Fibroblast of skin of right quadriceps (primary cell): ENCODE data around the gene ARPC2.
"Not testable (repeated sequence)": the region's sequence is repeated elsewhere in the genome, so short reads cannot be mapped to it uniquely, and the experiment has no call there.

Experiments
- DNase-seq: peaks from one replicate; pipeline ENCODE4 v3.0.0-alpha.2; 2013

ARPC2 gene

DNA sequence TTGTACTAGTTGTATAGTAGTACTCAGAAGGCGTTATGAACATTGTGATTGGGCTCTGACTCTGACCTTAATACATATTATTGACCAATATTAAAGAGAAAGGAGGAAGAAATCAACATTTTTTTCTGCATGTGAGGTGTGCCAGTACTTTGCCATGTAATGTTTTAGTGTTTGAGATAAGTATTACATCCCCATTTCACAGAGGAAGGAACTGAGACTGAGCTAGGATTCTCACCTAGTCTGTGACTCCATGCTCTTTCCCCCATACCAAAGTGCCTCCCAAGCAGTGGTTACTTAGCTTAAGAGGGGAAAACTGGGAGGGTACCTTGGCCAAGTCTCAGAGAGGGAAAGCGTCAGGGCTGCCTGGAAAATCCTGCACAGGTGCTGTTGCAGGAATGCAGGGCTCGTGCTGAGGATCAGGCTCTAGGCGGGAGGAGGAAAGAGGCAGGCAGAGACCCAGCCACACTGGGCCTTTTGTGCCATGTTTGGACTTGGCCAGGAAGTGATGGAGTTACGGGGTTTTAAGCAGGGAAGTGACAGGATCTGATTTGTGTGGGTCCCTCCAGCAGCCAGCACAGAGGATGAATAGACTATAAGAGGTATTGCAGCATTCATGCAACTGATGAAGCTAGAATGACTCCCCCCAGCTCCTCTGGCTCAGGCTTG lies 55.0 kb downstream of the ARPC2 start:
- no peak for DNase-seq

DNA sequence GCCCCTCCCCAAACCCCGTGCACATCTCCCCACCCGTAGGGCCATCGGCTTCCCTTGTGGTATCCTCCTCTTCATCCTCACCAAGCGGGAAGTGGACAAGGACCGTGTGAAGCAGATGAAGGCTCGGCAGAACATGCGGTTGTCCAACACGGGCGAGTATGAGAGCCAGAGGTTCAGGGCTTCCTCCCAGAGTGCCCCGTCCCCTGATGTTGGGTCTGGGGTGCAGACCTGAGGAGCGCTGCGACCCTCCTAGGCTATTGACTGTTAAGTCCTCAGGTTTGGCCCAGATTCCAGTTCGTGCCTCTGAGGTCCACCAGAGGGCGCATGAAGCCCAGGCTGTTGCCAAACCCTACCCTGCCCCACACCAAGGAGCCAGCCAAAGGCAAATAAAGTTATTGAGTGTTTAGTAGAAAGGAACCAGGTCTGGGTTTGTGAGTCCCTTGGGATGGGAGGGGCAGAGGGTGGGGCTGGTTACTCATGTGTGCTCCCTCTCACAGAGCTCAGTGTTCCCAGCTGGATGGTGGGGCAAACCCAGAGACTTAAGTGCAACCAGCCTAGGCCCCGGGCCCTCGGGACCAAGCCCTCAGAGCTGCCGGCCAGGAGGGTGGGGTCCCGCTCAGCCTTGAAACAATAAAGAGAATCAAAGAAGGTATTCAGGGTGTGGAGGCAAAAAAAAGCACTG lies 55.7 kb downstream of the ARPC2 start:
- DNase-seq = peak; percentile 88

DNA sequence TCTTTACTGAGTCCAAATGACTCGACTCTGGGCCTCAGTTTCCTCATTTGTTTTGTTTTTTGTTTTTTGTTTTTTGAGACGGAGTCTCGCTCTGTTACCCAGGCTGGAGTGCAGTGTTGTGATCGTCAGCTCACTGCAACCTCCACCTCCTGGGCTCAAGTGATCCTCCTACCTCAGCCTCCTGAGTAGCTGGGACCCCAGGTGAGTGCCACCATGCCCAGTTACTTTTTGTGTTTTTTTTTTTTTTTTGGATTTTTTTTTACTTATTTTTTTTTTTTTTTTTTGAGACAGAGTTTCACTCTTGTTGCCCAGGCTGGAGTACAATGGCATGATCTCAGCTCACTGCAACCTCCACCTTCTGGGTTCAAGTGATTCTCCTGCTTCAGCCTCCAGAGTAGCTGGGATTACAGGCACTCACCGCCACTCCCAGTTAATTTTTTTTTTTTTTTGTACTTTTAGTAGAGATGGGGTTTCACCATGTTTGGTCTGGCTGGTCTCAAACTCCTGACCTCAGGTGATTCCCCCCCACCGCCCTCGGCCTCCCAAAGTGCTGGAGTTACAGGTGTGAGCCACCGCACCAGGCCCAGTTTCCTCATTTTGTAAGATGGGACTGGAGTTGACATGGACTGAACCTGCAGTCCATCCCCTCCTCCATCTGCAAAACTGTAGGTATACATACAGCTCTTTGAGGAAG lies 56.4 kb downstream of the ARPC2 start:
- DNase-seq = not testable (repeated sequence)

DNA sequence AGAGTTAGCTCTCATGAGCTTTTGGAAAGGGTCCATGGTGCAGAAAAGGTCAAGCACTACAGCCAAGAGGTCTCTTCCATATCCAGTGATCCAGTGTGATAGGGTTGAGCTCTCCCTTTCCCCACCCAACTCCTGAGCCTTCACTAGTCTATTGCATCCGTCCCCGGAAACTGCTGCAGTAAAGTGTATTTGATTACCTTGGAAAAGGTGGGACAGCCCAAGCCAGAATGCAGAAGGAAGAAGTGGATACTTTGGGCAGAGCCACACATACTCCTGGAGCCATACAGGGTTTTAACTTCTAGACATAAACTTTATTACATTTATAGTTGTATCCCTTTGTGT lies 56.9 kb downstream of the ARPC2 start:
- no peak for DNase-seq

DNA sequence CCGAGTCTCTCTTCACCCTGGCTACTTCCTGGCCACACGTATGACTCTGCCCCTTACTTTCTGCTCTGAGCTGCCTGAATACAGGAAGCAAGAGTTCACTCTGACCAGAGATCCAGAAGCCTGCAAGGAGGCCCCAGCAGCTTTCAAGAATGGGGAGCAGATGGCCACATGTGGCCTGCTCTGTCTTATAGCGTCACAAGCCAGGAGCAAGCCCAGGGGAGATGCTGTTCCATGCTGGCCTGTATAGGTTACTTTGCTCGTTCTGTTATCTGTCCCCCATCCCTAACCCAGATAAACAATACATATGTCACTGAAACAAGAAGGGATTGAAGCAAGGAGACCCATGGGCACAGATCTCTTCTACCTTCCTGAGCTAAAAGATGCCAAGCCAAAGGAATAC lies 57.6 kb downstream of the ARPC2 start:
- no peak for DNase-seq

DNA sequence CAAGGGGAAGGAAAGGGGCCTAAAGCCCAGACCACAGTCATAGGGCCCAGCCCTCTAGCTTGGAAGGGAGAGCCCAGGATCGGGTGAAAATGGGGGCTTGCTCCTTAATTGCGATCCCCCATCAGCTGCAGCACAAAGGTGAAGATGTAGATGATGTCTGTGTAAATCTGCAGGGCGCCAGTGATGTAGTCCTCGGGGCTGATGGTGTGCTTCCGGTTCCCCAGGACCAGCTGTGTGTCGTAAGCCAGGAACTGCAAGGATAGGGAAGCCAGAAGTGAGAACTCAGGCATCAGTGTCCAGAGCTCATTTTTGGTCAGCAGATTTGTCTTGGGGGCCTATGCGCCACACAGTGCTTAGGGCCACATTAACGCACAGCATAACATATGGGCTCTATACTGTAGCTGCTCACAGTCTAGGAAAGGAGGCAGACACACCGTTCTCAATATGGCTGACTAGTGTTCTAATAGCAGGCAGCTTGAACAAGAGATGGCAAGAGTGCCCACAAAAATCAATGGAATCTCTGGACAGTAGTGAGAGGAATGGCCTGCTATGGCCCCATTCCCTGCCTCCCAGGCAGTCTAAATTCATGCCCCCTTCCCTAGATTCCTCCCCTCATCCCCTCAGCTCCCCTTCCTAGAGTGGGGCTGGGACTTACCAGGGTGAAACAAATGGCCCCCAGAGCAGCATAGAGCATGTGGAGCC lies 58.5 kb downstream of the ARPC2 start:
- DNase-seq = no peak

DNA sequence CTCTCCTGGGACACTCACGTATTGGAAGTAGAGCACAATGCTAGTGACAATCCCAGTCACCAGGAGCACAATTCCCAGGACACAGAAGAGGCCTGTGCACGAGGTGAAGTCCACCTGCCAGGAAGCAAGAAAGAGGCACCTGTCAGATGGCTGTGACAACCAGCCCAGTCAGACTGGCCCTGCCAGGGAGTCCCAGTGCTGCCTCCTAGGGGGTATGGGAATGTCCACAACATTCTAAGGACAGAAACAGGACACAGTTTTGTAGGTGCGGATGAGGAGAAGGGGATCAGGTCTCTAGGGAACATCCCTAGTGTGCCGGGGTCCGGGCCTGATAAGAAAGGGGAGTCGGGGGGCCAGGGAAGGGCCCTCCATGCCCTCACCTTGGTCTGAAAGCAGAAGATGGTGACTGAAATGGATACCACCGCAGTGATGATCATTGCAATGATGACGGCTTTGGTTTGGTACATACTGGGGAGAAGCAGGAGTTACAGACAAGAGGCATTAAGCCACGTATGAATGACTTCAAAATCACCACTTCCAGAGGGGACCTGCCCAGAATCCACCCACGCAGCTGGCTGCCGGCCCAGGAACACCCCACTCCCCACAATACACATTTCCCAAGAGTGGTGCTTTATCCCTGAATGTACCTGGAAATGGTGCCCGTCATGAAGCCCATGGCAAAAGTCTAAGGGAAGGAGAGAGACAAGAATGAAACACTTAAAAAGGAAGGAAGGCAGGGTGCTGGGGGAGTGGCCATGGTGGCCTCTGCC lies 60.2 kb downstream of the ARPC2 start:
- no peak for DNase-seq

DNA sequence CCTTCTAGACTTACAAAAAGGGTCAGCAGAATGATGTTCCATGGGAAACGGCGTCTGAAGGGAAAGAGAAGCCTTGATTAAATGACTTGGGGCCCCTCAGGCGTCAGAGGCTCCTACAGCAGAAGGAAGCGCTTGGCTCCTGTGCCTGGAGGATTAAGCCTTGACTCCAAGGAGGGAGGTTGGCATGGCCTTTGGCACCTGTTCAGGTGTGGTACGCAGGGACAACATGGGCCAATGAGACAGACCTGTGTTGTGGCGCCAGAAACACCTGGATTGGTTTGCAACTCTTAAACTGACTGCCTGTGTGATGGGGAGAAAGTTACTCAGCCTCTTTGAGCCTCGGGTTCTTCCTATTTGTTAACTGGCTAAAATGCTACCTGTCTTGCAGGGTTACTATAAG lies 60.9 kb downstream of the ARPC2 start:
- DNase-seq = no peak

DNA sequence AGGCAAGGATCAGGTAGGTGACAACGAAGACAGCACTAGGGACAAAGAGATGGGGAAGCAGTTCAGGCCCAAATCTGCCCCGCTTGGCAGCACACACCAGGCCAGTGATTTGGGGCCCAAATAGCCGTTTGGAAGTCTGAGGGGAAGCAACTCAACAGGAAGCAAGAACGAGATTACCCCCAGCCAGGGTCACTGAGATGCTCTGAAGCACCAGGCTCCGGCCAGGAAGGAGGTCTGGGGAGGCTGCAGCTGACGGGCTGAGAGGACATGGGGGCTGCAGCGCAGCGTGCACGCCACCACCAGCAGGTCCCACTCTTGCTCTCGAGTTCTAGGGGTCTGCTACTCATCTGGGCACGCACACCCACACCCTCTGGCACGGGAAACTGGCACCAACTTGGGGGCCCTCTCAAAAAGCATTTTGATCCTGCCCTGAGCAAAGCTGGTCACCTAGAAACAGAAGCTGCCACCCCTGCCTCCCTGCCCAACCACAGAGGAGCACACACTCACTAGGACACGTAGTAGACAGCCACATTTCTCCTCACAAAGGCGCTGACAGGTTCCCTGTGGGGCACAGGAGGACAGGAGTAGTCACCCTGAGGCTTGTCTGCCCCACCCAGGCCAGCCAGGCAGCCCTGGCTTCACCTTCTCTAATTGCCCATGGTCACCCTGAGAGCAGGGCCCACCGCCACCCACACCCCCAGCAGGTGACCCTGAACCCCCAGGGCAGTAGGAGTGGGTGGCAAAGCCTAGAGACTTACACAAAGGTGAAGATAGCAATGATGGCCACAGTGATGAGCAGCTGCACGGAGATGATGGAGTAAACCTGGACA lies 61.8 kb downstream of the ARPC2 start:
- no peak for DNase-seq

DNA sequence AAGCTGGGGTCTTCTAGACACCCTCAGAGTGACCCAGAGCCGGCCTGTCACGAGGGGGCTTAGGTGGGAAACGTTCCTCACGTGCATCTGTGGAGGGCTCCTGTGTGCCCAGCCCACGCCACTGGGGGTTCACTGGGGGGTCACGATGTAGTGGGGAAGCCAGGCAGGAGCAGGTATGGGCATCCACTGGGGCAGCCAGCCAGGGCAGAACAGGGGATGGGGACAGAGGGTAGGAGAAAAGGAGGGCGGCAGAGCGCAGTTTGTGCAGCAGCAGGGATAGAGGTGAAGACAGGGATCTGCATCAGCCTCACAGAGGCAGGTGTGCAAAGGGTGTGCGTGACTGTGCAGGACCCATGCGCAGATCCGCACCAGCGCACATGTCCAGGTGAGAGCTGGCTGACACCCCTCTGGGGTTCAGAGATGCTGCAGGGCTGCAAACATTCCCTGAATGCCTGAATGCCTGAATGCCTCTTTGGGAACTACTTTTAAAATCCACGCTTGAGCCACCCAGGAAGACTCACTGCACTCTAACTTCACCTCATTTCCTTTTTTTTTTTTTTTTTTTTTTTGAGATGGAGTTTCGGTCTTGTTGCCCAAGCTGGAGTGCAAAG lies 63.4 kb downstream of the ARPC2 start:
- DNase-seq = no peak

DNA sequence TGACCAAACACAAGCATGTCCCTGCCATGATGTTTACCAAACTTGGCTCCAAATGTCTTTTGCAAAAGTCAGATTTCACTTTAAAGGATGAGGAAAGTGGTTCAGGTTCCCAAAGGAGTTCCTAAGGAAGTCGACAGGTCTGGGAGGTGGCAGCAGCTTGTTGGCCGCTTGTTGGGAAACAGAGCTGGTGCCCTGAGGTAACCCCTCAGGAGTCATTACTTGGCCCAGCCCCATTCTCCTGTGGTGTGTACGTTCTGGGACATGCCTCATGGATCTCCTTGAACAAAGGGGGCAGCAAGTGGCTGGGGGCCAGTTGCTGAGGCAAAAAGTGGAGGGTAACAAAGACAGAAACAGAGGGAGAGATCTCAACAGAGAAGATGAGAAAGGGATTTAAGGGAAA lies 64.5 kb downstream of the ARPC2 start:
- no peak for DNase-seq

DNA sequence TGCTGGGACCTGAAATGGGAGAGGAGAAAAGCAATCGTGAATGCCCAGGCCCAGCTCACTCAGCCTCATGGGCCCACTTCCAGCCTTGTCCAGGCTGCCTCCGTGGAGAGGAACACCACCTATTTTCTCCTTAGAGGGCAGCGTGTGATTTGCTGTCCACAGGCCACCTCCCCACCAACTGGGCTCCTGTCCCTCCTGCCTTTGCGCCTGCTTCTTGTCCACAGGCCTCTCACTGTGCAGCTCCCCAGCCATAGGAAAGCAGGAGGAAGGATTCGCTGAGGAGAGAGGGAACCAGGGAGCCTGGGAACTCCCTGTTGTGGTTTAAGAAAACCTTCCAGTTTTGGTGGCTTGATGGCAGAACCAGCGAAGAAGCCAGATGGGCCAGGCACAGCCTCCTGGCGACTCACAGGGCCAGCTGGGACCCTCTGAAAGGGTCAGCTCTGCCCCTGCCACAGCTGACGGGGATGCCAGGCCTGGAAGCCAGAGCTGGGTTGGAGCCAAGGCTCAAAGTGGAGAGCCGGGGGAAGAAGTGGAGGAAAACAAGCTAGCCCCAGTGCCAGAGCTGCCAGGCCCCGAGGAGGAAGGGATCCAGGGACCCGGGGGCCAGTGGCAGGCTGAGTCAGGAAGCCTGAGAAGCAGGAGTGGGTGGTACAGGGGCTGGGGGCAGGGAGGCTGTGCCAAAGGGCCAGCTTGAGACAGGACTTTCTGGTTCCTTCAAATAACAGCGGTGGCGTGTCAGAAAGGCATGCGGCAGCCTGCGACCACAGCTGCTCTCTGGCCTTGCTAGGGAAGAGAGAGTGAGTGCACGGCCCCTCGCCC lies 65.4 kb downstream of the ARPC2 start:
- no peak for DNase-seq

DNA sequence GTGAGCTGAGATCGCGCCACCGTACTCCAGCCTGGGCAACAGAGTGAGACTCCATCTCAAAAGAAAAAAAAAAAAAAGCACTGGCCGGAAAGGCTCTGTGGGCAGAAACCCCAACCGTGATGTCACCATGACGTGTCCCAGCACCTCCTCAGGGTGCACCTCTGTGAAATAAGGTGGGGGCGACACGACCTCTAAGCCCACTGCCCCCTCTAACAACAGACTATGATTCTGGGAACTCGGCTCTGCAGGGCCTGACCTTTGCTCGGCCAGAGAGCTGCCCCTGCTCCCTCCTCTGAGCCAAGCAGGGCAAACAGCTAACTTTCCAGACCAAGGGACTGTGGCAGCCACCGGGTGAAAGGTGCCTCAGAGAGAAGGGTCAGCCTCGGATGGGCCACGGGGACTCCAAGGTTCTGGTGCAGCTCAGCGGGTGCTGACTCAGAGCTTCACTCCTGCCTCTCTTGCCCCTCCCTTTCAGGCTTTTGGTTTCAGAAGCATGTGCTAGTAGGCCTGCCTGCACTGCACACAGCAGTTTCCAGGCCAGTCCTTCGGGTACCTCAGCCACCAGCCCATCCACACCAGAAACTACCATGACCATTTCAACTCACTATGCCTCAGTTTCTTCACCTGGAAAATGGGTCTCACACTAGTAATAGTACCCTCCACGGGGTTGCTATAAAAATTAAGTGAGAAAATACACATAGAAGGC lies 67.3 kb downstream of the ARPC2 start:
- peak; percentile 44 for DNase-seq

DNA sequence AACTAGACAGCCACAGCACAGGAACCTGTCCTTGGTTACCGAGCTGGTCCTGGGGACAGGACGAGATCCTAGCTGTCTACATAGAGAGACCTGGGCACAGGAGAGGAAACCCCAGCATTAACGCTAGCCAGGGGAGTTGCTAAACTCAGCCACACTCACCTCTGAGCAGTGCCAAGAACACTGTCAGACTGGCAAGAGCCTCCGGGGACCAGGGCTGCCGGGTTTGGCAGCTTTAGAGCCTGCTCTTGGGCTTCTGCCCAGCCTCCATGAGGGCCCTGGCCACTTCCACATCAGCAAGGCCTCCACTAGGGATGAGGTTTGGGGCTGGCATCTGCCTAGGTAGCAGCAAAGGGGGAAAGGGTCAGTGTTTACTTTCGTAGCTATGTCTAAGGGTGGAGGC lies 68.6 kb downstream of the ARPC2 start:
- DNase-seq = no peak

DNA sequence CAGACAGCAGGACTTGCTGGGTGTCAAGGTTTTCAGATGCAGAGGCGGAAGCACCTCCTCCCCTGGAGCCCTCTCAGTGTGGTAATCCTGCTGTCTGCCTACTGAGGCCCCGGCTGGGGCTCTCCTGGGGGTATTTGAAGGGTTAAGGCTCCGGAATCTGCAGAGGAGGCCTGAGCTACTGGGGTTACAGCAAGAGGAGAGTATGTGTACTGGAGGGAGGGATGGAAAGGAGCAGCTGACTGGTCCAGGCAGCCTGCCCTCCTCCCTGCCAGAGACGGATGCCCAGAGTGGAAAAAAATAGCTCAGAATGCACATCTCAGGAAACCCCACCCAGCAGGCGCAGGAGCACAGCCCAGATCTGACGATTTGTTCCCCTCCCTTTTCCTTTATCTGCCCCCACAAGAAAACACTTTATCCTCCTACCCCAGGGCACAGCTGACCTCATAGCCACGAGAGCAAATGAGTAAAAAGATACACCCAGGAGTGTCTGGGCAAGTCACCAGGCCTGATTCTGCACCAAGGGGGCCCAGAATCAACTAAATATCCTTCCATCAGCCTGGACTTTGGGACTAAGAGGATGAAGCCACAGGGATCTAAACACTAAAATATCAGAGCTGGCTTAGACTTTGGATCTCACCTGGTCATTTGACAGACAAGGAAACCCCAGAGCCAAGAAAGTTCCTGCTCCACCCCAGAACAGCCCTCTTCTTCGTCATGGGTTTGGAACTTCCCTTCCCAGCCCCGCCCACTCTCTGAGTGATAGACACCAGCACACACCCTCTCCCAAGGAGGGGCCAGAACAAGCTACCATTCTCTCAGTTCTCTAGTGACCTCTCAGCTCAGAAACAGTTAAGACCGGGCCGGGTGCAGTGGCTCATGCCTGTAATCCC lies 69.8 kb downstream of the ARPC2 start:
- peak; percentile 92 for DNase-seq

DNA sequence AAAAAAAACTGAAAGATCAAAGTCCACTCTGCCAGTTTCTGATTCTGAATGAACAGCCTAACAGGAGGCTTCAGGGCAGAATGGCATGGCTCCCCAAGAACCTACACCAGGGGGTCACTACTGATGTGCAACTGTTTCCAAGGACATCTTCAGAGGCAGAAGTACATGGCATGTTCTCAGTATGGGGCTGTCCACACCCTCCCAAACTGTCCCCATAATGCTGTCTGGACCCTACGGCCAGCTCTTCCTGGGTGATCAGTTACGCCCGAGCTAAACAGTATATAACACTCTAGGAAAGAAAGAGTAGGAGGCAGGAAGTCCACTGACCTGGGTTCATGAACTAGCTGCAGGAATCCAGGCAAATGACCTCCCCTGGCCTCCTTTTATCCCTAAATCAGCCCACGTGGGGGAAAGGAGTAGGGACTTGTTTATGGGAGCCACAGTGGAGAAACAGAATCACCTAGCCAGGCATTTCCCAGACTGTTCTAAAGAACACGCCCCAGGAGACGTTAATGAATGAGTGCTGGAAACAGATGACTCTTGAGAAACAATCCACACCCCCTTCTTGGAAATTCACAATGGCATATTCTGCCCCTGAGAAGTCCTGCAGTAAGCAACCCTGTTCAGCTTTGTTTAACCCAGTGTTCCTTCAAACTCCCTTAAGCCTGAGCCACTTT lies 72.8 kb downstream of the ARPC2 start:
- DNase-seq = no peak

DNA sequence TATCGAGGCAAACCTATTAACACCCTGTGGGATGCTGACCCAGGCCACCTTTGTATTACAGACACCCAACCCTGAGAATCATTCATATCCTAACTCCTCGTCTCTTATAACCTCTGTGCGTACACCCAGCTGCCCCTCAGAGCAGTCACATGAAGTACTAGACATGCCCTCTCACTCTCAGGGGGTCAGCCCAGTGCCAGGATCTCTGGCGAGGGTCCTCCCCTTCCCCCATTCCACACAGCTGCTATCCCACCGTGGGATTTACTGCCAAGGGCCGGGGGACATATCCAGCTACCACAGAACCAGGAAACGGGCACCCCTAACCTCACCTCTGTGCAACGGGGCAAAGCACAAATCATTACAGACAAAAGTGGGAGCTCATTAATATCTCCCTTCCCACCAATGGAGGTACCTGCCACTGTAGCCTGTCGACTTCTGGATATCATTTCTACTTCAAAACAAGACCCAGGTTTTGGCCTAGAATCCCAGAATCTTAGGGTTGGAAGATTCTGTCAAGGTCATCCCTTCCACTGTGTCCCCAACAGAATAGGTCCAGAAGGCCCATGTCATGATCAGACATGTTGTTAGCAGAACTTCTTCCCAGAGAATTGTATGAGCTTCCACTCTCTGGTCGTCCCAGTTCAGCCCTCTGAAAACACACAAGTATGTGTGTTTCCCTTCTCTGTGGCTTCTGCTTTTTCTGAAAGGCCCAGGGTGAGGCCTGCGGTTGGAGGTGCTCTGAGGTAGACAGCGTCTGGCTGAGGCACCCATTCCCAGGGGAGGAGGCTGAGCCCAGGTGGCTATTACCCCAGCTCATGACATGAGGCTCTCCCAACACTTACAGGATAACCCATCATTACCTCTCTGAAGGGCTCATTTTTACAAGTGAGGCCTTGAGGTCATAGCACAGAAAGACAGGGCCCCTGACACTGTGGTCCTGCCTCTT lies 73.6 kb downstream of the ARPC2 start:
- DNase-seq = no peak
